Glutamatergic neuron (in vitro differentiated cells): ENCODE measurements around the gene TSNAXIP1. TPM values are rescaled to one million over a fixed set of nuclear protein-coding genes. Genes with fewer than 3 reads are reported as not detected.

Source experiments
- DNase-seq: peaks from one replicate; pipeline ENCODE4 v3.0.0; 2022
- H3K27ac Mint-ChIP-seq: one replicate; pipeline ENCODE4 v1.8.0; 2020; ENCODE audit warnings: mild to moderate bottlenecking, mixed read lengths, inconsistent platforms; ENCODE audit not compliant: unreplicated experiment
- H3K27me3 Mint-ChIP-seq: one replicate; pipeline ENCODE4 v1.8.0; 2020; ENCODE audit warnings: mild to moderate bottlenecking, moderate library complexity, mixed read lengths, inconsistent platforms; ENCODE audit not compliant: unreplicated experiment
- H3K36me3 Mint-ChIP-seq: one replicate; pipeline ENCODE4 v1.8.0; 2020; ENCODE audit warnings: mild to moderate bottlenecking, mixed read lengths, inconsistent platforms; ENCODE audit not compliant: unreplicated experiment
- H3K4me1 Mint-ChIP-seq: one replicate; pipeline ENCODE4 v1.8.0; 2020; ENCODE audit warnings: mild to moderate bottlenecking, low read depth, mixed read lengths, inconsistent platforms; ENCODE audit not compliant: unreplicated experiment
- H3K4me3 Mint-ChIP-seq: one replicate; pipeline ENCODE4 v1.8.0; 2020; ENCODE audit warnings: mild to moderate bottlenecking, mixed read lengths, inconsistent platforms; ENCODE audit not compliant: unreplicated experiment
- H3K9me3 Mint-ChIP-seq: one replicate; pipeline ENCODE4 v1.8.0; 2020; ENCODE audit warnings: mild to moderate bottlenecking, moderate library complexity, mixed read lengths, inconsistent platforms; ENCODE audit not compliant: unreplicated experiment
- total RNA-seq: library from RNA; stranded (reverse); fragmentation: NEBNext Ultra II Directional; extraction: Animal tissue kit (Norgen Biotek cat#: 25700); gene quantifications from one replicate; pipeline ENCODE4 v1.2.1, GENCODE V29; 2021; ENCODE audit not compliant: unreplicated experiment
- TF ChIP-seq, protein P1 (sequence below): fragments of 200-600 bp; sonication (generic); IDR thresholded peaks from one replicate; pipeline ENCODE4 v1.5.0; 2021; ENCODE audit not compliant: partially characterized antibody, unreplicated experiment

Gene TSNAXIP1
- total RNA-seq, 1 donor from 2014 or later = 3.4 TPM

DNA sequence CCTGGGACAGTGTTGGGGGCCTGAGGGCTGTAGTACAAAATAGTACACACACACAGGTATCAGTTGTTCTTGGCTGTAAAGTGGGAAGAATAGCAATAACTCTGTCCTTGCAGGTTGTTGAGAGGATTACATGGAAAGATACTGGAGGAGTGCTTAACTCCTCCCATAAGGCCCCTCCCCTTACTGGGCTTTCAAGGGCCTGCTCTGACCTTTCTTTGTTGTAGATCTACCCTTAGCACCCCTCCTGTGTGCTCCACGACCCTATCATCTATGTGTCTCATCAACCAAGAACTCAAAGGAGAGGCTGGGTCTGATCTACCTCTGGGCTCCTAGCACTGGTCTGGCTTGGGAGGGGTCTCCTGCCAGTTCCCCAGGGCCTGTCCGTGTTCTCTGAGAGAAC, 57.9 kb downstream of the TSNAXIP1 start:
- TF ChIP-seq, protein P1, sequence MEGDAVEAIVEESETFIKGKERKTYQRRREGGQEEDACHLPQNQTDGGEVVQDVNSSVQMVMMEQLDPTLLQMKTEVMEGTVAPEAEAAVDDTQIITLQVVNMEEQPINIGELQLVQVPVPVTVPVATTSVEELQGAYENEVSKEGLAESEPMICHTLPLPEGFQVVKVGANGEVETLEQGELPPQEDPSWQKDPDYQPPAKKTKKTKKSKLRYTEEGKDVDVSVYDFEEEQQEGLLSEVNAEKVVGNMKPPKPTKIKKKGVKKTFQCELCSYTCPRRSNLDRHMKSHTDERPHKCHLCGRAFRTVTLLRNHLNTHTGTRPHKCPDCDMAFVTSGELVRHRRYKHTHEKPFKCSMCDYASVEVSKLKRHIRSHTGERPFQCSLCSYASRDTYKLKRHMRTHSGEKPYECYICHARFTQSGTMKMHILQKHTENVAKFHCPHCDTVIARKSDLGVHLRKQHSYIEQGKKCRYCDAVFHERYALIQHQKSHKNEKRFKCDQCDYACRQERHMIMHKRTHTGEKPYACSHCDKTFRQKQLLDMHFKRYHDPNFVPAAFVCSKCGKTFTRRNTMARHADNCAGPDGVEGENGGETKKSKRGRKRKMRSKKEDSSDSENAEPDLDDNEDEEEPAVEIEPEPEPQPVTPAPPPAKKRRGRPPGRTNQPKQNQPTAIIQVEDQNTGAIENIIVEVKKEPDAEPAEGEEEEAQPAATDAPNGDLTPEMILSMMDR = no peak
- H3K27me3 Mint-ChIP-seq = no peaks in the 10 kb centered on the region
- H3K36me3 Mint-ChIP-seq = no peaks in the 10 kb centered on the region
- H3K4me1 Mint-ChIP-seq = peaks cover 24% of the 10 kb centered on the region
- DNase-seq = no peak
- H3K9me3 Mint-ChIP-seq = peaks cover 3% of the 10 kb centered on the region
- peak overlapping the region; percentile 69 for H3K4me3 Mint-ChIP-seq
- H3K27ac Mint-ChIP-seq = peak overlapping the region; percentile 52

DNA sequence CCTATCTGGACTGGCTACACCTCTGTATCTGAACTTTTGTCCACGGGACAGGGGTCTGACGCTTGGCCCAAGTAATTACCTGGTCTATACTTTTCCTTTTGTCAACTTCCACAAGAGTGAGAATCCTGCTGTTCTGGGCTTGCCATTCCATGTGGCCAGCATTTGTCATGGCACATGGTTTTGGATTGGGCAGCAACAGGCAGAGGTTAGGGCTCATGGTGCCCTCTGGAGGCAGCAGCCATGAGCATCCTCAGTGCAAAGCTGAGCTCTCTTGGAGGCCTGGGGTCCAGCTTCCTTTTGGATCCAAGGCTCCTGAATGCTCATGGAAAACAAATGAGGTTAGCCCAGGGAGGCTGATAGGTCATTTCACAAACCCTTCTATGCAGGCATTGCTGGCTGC, 58.6 kb downstream of the TSNAXIP1 start:
- TF ChIP-seq, protein P1 = no peak
- no peak for DNase-seq
- Mint-ChIP-seq H3K4me1 (peaks cover 24% of the 10 kb centered on the region), H3K27ac (no peak overlapping the region), H3K36me3 (no peaks in the 10 kb centered on the region), H3K9me3 (peaks cover 3% of the 10 kb centered on the region), H3K27me3 (no peaks in the 10 kb centered on the region), H3K4me3 (no peak overlapping the region)

DNA sequence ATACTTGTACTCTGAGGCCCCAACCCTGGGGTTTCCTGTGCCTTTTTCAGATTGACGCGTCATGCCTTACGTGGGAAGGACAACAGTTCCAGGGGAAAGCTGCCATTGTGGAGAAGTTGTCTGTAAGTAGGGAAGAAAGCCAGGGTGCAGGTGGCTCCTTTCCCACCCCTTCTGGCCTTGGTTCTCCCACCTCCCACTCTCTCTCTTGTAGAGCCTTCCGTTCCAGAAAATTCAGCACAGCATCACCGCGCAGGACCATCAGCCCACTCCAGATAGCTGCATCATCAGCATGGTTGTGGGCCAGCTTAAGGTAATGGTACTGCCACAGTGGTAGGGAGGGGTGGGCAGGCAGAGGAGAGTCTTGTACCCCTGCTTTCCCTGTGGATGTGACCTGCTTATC, 61.6 kb downstream of the TSNAXIP1 start:
- Mint-ChIP-seq H3K27me3 (no peaks in the 10 kb centered on the region), H3K4me3 (no peak overlapping the region), H3K36me3 (no peaks in the 10 kb centered on the region), H3K27ac (no peak overlapping the region), H3K4me1 (peaks cover 6% of the 10 kb centered on the region), H3K9me3 (peaks cover 3% of the 10 kb centered on the region)
- TF ChIP-seq, protein P1 = no peak
- no peak for DNase-seq

DNA sequence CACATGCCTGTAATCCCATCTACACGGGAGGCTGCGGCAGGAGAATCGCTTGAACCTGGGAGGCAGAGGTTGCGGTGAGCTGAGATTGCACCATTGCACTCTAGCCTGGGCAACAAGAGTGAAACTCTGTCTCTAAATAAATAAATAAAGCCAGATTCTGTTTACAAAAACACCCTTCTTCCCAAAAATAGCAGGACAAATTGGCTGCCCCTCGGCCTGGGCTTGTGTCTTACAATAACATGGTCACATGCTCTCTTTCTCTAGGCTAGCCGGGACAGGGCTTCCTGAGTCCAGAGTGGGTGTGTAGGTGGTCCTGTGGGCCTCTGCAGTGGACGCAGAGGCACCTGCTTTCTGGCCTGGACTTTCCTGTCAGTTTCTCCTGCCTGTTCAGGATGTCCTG, 63.0 kb downstream of the TSNAXIP1 start:
- no peak for DNase-seq
- TF ChIP-seq, protein P1 = no peak
- H3K36me3 Mint-ChIP-seq = no peaks in the 10 kb centered on the region
- H3K9me3 Mint-ChIP-seq = peaks cover 6% of the 10 kb centered on the region
- H3K4me3 Mint-ChIP-seq = no peak overlapping the region
- H3K27me3 Mint-ChIP-seq = no peaks in the 10 kb centered on the region
- no peak overlapping the region for H3K27ac Mint-ChIP-seq
- H3K4me1 Mint-ChIP-seq = peaks cover 10% of the 10 kb centered on the region

DNA sequence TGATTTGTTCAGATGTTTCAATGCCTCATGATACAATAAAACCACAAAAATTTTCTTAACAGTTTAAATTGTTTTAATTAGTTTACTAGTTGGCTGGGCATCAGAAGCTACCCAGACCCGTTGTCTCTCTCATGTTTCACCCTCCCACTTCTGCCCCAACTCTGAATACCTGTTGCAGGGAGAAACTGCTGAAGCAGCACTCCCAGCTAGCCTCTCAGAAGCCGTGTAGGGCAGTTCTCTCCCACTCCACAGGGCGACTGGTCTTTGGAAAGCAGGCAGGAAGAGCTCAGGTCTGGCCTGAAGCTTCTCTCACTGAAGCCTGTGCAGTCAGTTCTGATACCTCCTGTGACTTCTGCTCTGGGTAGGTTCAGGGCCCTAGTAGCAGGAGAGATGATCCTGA, 64.6 kb downstream of the TSNAXIP1 start:
- Mint-ChIP-seq H3K27me3 (no peaks in the 10 kb centered on the region), H3K9me3 (peaks cover 10% of the 10 kb centered on the region), H3K36me3 (no peaks in the 10 kb centered on the region), H3K4me1 (peaks cover 14% of the 10 kb centered on the region), H3K27ac (no peak overlapping the region), H3K4me3 (no peak overlapping the region)
- DNase-seq = no peak
- TF ChIP-seq, protein P1 = no peak
